ENCODE data around the gene SCRN3.
A peak's percentile ranks its signal among the peaks of the same experiment; 100 is the strongest.
"Not testable (repeated sequence)": the region's sequence is repeated elsewhere in the genome, so short reads cannot be mapped to it uniquely, and the experiment has no call there.

Gene SCRN3

GRCh38 chr2:174365571-174365970, 30.0 kb upstream of the SCRN3 start:
- Histone ChIP-seq H3K27ac (ENCODE audit: low read depth in 2 of 2, low read length in 2 of 2) (no peak overlapping the region), H3K27me3 (ENCODE audit: control insufficient read depth in 2 of 2, insufficient read depth in 2 of 2, low read length in 2 of 2) (no peaks in the 10 kb centered on the region), H3K36me3 (ENCODE audit: control insufficient read depth in 2 of 2, insufficient read depth in 2 of 2, low read length in 2 of 2) (peaks cover 19 to 39% of the 10 kb centered on the region in 2 donors), H3K9me3 (ENCODE audit: control insufficient read depth in 2 of 2, low read length in 2 of 2) (peaks cover 0 to 4% of the 10 kb centered on the region in 2 donors), H3K4me1 (ENCODE audit: control insufficient read depth in 2 of 2, insufficient read depth in 2 of 2, low read length in 2 of 2) (no peaks in the 10 kb centered on the region), H3K4me3 (ENCODE audit: low read length in 2 of 2) (no peak overlapping the region), H3K9ac (ENCODE audit: low read depth in 1 of 2, low read length in 2 of 2) (no peak overlapping the region)

- no peaks in the 10 kb centered on the region for H3K27me3 ChIP-seq (ENCODE audit: control insufficient read depth in 2 of 2, insufficient read depth in 2 of 2, low read length in 2 of 2)
- H3K4me1 ChIP-seq (ENCODE audit: control insufficient read depth in 2 of 2, insufficient read depth in 2 of 2, low read length in 2 of 2), result no peaks in the 10 kb centered on the region
- H3K36me3 ChIP-seq (ENCODE audit: control insufficient read depth in 2 of 2, insufficient read depth in 2 of 2, low read length in 2 of 2), result peaks cover 22 to 32% of the 10 kb centered on the region in 2 donors
- H3K9ac ChIP-seq (ENCODE audit: low read depth in 1 of 2, low read length in 2 of 2), result no peak overlapping the region
- no peak overlapping the region for H3K4me3 ChIP-seq (ENCODE audit: low read length in 2 of 2)
- peaks cover 0 to 4% of the 10 kb centered on the region in 2 donors for H3K9me3 ChIP-seq (ENCODE audit: control insufficient read depth in 2 of 2, low read length in 2 of 2)
- no peak overlapping the region for H3K27ac ChIP-seq (ENCODE audit: low read depth in 2 of 2, low read length in 2 of 2)
These were observed 26.8 kb upstream of the SCRN3 start for GRCh38 chr2:174368691-174369090.

- H3K9ac ChIP-seq (ENCODE audit: low read depth in 1 of 2, low read length in 2 of 2), result no peak overlapping the region
- H3K9me3 ChIP-seq (ENCODE audit: control insufficient read depth in 2 of 2, low read length in 2 of 2), result no peaks in the 10 kb centered on the region
- H3K36me3 ChIP-seq (ENCODE audit: control insufficient read depth in 2 of 2, insufficient read depth in 2 of 2, low read length in 2 of 2), result peaks cover 37 to 57% of the 10 kb centered on the region in 2 donors
- no peak overlapping the region for H3K27ac ChIP-seq (ENCODE audit: low read depth in 2 of 2, low read length in 2 of 2)
- H3K4me3 ChIP-seq (ENCODE audit: low read length in 2 of 2), result no peak overlapping the region
- no peaks in the 10 kb centered on the region for H3K27me3 ChIP-seq (ENCODE audit: control insufficient read depth in 2 of 2, insufficient read depth in 2 of 2, low read length in 2 of 2)
- no peaks in the 10 kb centered on the region for H3K4me1 ChIP-seq (ENCODE audit: control insufficient read depth in 2 of 2, insufficient read depth in 2 of 2, low read length in 2 of 2)
These were observed 18.6 kb upstream of the SCRN3 start for GRCh38 chr2:174376967-174377366.

GRCh38 chr2:174383796-174384195, 11.7 kb upstream of the SCRN3 start:
- Histone ChIP-seq H3K27ac (ENCODE audit: low read depth in 2 of 2, low read length in 2 of 2) (no peak overlapping the region), H3K27me3 (ENCODE audit: control insufficient read depth in 2 of 2, insufficient read depth in 2 of 2, low read length in 2 of 2) (no peaks in the 10 kb centered on the region), H3K9me3 (ENCODE audit: control insufficient read depth in 2 of 2, low read length in 2 of 2) (no peaks in the 10 kb centered on the region), H3K4me3 (ENCODE audit: low read length in 2 of 2) (no peak overlapping the region), H3K9ac (ENCODE audit: low read depth in 1 of 2, low read length in 2 of 2) (no peak overlapping the region), H3K4me1 (ENCODE audit: control insufficient read depth in 2 of 2, insufficient read depth in 2 of 2, low read length in 2 of 2) (no peaks in the 10 kb centered on the region), H3K36me3 (ENCODE audit: control insufficient read depth in 2 of 2, insufficient read depth in 2 of 2, low read length in 2 of 2) (peaks cover 22 to 39% of the 10 kb centered on the region in 2 donors)

- Histone ChIP-seq H3K27me3 (ENCODE audit: control insufficient read depth in 2 of 2, insufficient read depth in 2 of 2, low read length in 2 of 2) (no peaks in the 10 kb centered on the region), H3K36me3 (ENCODE audit: control insufficient read depth in 2 of 2, insufficient read depth in 2 of 2, low read length in 2 of 2) (peaks cover 15 to 34% of the 10 kb centered on the region in 2 donors), H3K9me3 (ENCODE audit: control insufficient read depth in 2 of 2, low read length in 2 of 2) (no peaks in the 10 kb centered on the region), H3K4me1 (ENCODE audit: control insufficient read depth in 2 of 2, insufficient read depth in 2 of 2, low read length in 2 of 2) (peaks cover 0 to 2% of the 10 kb centered on the region in 2 donors), H3K4me3 (ENCODE audit: low read length in 2 of 2) (no peak overlapping the region), H3K27ac (ENCODE audit: low read depth in 2 of 2, low read length in 2 of 2) (no peak overlapping the region), H3K9ac (ENCODE audit: low read depth in 1 of 2, low read length in 2 of 2) (no peak overlapping the region)
These were observed 10.3 kb upstream of the SCRN3 start for GRCh38 chr2:174385201-174385600.

GRCh38 chr2:174388706-174389105, 6.8 kb upstream of the SCRN3 start:
- H3K4me3 ChIP-seq (ENCODE audit: low read length in 2 of 2); H3K27me3 ChIP-seq (ENCODE audit: control insufficient read depth in 2 of 2, insufficient read depth in 2 of 2, low read length in 2 of 2); H3K9me3 ChIP-seq (ENCODE audit: control insufficient read depth in 2 of 2, low read length in 2 of 2); H3K27ac ChIP-seq (ENCODE audit: low read depth in 2 of 2, low read length in 2 of 2); H3K9ac ChIP-seq (ENCODE audit: low read depth in 1 of 2, low read length in 2 of 2): not testable (repeated sequence)
- Histone ChIP-seq H3K4me1 (ENCODE audit: control insufficient read depth in 2 of 2, insufficient read depth in 2 of 2, low read length in 2 of 2) (peaks cover 3 to 11% of the 10 kb centered on the region in 2 donors), H3K36me3 (ENCODE audit: control insufficient read depth in 2 of 2, insufficient read depth in 2 of 2, low read length in 2 of 2) (peaks cover 19 to 30% of the 10 kb centered on the region in 2 donors)

- Histone ChIP-seq H3K4me1 (ENCODE audit: control insufficient read depth in 2 of 2, insufficient read depth in 2 of 2, low read length in 2 of 2) (peaks cover 10 to 19% of the 10 kb centered on the region in 2 donors), H3K9me3 (ENCODE audit: control insufficient read depth in 2 of 2, low read length in 2 of 2) (no peaks in the 10 kb centered on the region), H3K36me3 (ENCODE audit: control insufficient read depth in 2 of 2, insufficient read depth in 2 of 2, low read length in 2 of 2) (peaks cover 19 to 30% of the 10 kb centered on the region in 2 donors), H3K27me3 (ENCODE audit: control insufficient read depth in 2 of 2, insufficient read depth in 2 of 2, low read length in 2 of 2) (no peaks in the 10 kb centered on the region), H3K9ac (ENCODE audit: low read depth in 1 of 2, low read length in 2 of 2) (no peak overlapping the region), H3K4me3 (ENCODE audit: low read length in 2 of 2) (no peak overlapping the region), H3K27ac (ENCODE audit: low read depth in 2 of 2, low read length in 2 of 2) (no peak overlapping the region)
These were observed 6.0 kb upstream of the SCRN3 start for GRCh38 chr2:174389542-174389941.

GRCh38 chr2:174390303-174390702, 5.2 kb upstream of the SCRN3 start:
- not testable (repeated sequence) for H3K4me3 ChIP-seq (ENCODE audit: low read length in 2 of 2); H3K9ac ChIP-seq (ENCODE audit: low read depth in 1 of 2, low read length in 2 of 2); H3K27ac ChIP-seq (ENCODE audit: low read depth in 2 of 2, low read length in 2 of 2); H3K27me3 ChIP-seq (ENCODE audit: control insufficient read depth in 2 of 2, insufficient read depth in 2 of 2, low read length in 2 of 2); H3K9me3 ChIP-seq (ENCODE audit: control insufficient read depth in 2 of 2, low read length in 2 of 2)
- Histone ChIP-seq H3K36me3 (ENCODE audit: control insufficient read depth in 2 of 2, insufficient read depth in 2 of 2, low read length in 2 of 2) (peaks cover 19 to 28% of the 10 kb centered on the region in 2 donors), H3K4me1 (ENCODE audit: control insufficient read depth in 2 of 2, insufficient read depth in 2 of 2, low read length in 2 of 2) (peaks cover 11 to 21% of the 10 kb centered on the region in 2 donors)

- H3K4me1 ChIP-seq (ENCODE audit: control insufficient read depth in 2 of 2, insufficient read depth in 2 of 2, low read length in 2 of 2), result peaks cover 15 to 27% of the 10 kb centered on the region in 2 donors
- no peak overlapping the region for H3K4me3 ChIP-seq (ENCODE audit: low read length in 2 of 2)
- no peak overlapping the region for H3K27ac ChIP-seq (ENCODE audit: low read depth in 2 of 2, low read length in 2 of 2)
- H3K36me3 ChIP-seq (ENCODE audit: control insufficient read depth in 2 of 2, insufficient read depth in 2 of 2, low read length in 2 of 2), result peaks cover 4 to 9% of the 10 kb centered on the region in 2 donors
- no peaks in the 10 kb centered on the region for H3K9me3 ChIP-seq (ENCODE audit: control insufficient read depth in 2 of 2, low read length in 2 of 2)
- H3K9ac ChIP-seq (ENCODE audit: low read depth in 1 of 2, low read length in 2 of 2), result no peak overlapping the region
- H3K27me3 ChIP-seq (ENCODE audit: control insufficient read depth in 2 of 2, insufficient read depth in 2 of 2, low read length in 2 of 2), result no peaks in the 10 kb centered on the region
These were observed 2.8 kb upstream of the SCRN3 start for GRCh38 chr2:174392706-174393105.

GRCh38 chr2:174395969-174396630, 570 bp downstream of the SCRN3 start:
- Histone ChIP-seq H3K27me3 (ENCODE audit: control insufficient read depth in 2 of 2, insufficient read depth in 2 of 2, low read length in 2 of 2) (no peaks in the 10 kb centered on the region), H3K9ac (ENCODE audit: low read depth in 1 of 2, low read length in 2 of 2) (peak overlapping the region; percentile 87 to 94), H3K36me3 (ENCODE audit: control insufficient read depth in 2 of 2, insufficient read depth in 2 of 2, low read length in 2 of 2) (peaks cover 7 to 9% of the 10 kb centered on the region in 2 donors), H3K4me3 (ENCODE audit: low read length in 2 of 2) (peak overlapping the region; percentile 96 to 100), H3K27ac (ENCODE audit: low read depth in 2 of 2, low read length in 2 of 2) (peak overlapping the region; percentile 85 to 90), H3K9me3 (ENCODE audit: control insufficient read depth in 2 of 2, low read length in 2 of 2) (no peaks in the 10 kb centered on the region), H3K4me1 (ENCODE audit: control insufficient read depth in 2 of 2, insufficient read depth in 2 of 2, low read length in 2 of 2) (peaks cover 15 to 22% of the 10 kb centered on the region in 2 donors)

Data from mucosa of rectum (tissue), 2 donors.